H4 (cell line): Measurements from ENCODE around the gene ANKRD40CL. TPM values are rescaled to one million over a fixed set of nuclear protein-coding genes. Genes with fewer than 3 reads are reported as not detected.
"Not testable (repeated sequence)": the region's sequence is repeated elsewhere in the genome, so short reads cannot be mapped to it uniquely, and the experiment has no call there.

ENCODE experiments used
- DNase-seq: peaks from one replicate; pipeline ENCODE4 v3.0.0-alpha.2; 2015; ENCODE audit warnings: low spot score
- total RNA-seq: library from RNA; depleted of rRNA; stranded (reverse); fragments of >200 nt; shearing (Covaris generic); gene quantifications from 2 replicates; pipeline ENCODE4 v1.2.3, GENCODE V29; 2014; rRNA removed

Gene ANKRD40CL
- total RNA-seq = not detected in 2 replicates

GRCh38 chr17:50767446-50767845, at the start of gene ANKRD40CL:
TSS of gene ANKRD40CL (minus strand) at chr17:50767518. CDS start at chr17:50766913, 605 bp downstream.
- DNase-seq = no peak

- no peak for DNase-seq
Measured at GRCh38 chr17:50816271-50816670, 49.0 kb upstream of the ANKRD40CL start.

GRCh38 chr17:50815400-50815799, 48.1 kb upstream of the ANKRD40CL start:
- DNase-seq = no peak

GRCh38 chr17:50813583-50813982, 46.3 kb upstream of the ANKRD40CL start:
- no peak for DNase-seq

GRCh38 chr17:50808888-50809287, 41.6 kb upstream of the ANKRD40CL start:
- DNase-seq = no peak

- DNase-seq = no peak
Measured at GRCh38 chr17:50808413-50808812, 41.1 kb upstream of the ANKRD40CL start.

- DNase-seq = no peak
Measured at GRCh38 chr17:50807675-50808074, 40.4 kb upstream of the ANKRD40CL start.

- DNase-seq = no peak
Measured at GRCh38 chr17:50807009-50807408, 39.7 kb upstream of the ANKRD40CL start.

- no peak for DNase-seq
Measured at GRCh38 chr17:50806141-50806643, 38.9 kb upstream of the ANKRD40CL start.

- DNase-seq = no peak
Measured at GRCh38 chr17:50805486-50805885, 38.2 kb upstream of the ANKRD40CL start.

GRCh38 chr17:50804749-50805475, 37.6 kb upstream of the ANKRD40CL start:
- not testable (repeated sequence) for DNase-seq

GRCh38 chr17:50803676-50804075, 36.4 kb upstream of the ANKRD40CL start:
- no peak for DNase-seq

GRCh38 chr17:50802609-50803571, 35.6 kb upstream of the ANKRD40CL start:
- no peak for DNase-seq

GRCh38 chr17:50800196-50800700, 32.9 kb upstream of the ANKRD40CL start:
- no peak for DNase-seq

- DNase-seq = no peak
Measured at GRCh38 chr17:50799582-50799981, 32.3 kb upstream of the ANKRD40CL start.

GRCh38 chr17:50798424-50799288, 31.3 kb upstream of the ANKRD40CL start:
- DNase-seq = no peak

- DNase-seq = no peak
Measured at GRCh38 chr17:50797135-50797810, 30.0 kb upstream of the ANKRD40CL start.

GRCh38 chr17:50794361-50794760, 27.0 kb upstream of the ANKRD40CL start:
- no peak for DNase-seq

GRCh38 chr17:50793007-50793406, 25.7 kb upstream of the ANKRD40CL start:
- no peak for DNase-seq

- no peak for DNase-seq
Measured at GRCh38 chr17:50792132-50792531, 24.8 kb upstream of the ANKRD40CL start.

- no peak for DNase-seq
Measured at GRCh38 chr17:50790618-50791017, 23.3 kb upstream of the ANKRD40CL start.
